ENCODE data around the gene CLK2.
"Not testable (repeated sequence)": the region's sequence is repeated elsewhere in the genome, so short reads cannot be mapped to it uniquely, and the experiment has no call there.

Gene CLK2

GRCh38 chr1:155223047-155223446 lies 50.3 kb downstream of the CLK2 start:
- DNase-seq (ENCODE audit: low read depth in 1 of 2, low spot score in 1 of 2): no peak
- Histone ChIP-seq H3K27me3 (ENCODE audit: insufficient read depth, poor library complexity, severe bottlenecking) (no peaks in the 10 kb centered on the region), H3K4me3 (replicated peaks; ENCODE audit: insufficient read depth, low read length) (no peak overlapping the region), H3K27ac (replicated peaks) (no peak overlapping the region)
- TF ChIP-seq, protein P1, sequence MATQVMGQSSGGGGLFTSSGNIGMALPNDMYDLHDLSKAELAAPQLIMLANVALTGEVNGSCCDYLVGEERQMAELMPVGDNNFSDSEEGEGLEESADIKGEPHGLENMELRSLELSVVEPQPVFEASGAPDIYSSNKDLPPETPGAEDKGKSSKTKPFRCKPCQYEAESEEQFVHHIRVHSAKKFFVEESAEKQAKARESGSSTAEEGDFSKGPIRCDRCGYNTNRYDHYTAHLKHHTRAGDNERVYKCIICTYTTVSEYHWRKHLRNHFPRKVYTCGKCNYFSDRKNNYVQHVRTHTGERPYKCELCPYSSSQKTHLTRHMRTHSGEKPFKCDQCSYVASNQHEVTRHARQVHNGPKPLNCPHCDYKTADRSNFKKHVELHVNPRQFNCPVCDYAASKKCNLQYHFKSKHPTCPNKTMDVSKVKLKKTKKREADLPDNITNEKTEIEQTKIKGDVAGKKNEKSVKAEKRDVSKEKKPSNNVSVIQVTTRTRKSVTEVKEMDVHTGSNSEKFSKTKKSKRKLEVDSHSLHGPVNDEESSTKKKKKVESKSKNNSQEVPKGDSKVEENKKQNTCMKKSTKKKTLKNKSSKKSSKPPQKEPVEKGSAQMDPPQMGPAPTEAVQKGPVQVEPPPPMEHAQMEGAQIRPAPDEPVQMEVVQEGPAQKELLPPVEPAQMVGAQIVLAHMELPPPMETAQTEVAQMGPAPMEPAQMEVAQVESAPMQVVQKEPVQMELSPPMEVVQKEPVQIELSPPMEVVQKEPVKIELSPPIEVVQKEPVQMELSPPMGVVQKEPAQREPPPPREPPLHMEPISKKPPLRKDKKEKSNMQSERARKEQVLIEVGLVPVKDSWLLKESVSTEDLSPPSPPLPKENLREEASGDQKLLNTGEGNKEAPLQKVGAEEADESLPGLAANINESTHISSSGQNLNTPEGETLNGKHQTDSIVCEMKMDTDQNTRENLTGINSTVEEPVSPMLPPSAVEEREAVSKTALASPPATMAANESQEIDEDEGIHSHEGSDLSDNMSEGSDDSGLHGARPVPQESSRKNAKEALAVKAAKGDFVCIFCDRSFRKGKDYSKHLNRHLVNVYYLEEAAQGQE (IDR thresholded peaks at IDR 0.05; ENCODE audit: insufficient replicate concordance, low read depth): no peak
- TF ChIP-seq GABPA (IDR thresholded peaks at IDR 0.05; ENCODE audit: low read depth) (no peak), CTCF (IDR thresholded peaks at IDR 0.05; ENCODE audit: insufficient read depth, low read length) (no peak), SPI1 (IDR thresholded peaks at IDR 0.05; ENCODE audit: borderline replicate concordance, low read depth) (no peak), POLR2AphosphoS5 (IDR thresholded peaks at IDR 0.05; ENCODE audit: low read depth) (no peak)

DNA sequence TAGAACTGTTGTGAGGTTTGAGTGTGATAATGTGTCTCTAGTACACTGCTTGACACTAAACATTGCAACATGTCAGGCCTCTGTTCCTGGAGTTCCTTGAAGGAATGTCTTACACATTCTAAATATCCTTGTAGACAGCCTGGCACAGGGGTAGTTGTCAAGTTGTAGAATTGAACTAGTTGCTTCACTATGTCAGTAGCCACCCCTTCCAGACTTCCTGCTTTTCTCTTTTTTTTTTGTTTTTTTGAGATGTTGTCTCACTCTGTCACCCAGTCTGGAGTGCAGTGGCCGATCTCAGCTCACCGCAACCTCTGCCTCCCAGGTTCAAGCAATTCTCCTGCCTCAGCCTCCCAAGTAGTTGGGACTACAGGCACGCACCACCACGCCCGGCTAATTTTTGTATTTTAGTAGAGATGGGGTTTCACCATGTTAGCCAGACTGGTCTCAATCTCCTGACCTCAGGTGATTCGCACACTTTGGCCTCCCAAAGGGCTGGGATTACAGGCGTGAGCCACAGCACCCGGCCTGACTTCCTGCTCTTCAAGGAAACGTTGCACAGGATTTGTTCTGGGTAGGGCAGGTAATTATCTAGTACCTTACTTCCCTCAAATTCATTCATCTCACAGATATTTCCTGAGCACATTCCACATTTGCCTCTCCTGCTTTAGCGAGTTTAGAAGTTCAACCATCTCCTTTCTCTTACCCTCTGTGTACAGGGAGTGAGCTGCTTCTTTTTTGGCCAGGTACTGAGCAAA lies 52.9 kb downstream of the CLK2 start:
- peak; percentile 15; the same call in 1 of the 2 replicates for TF ChIP-seq SPI1 (IDR thresholded peaks at IDR 0.05; ENCODE audit: borderline replicate concordance, low read depth)
- H3K4me3 ChIP-seq (replicated peaks; ENCODE audit: insufficient read depth, low read length); DNase-seq (ENCODE audit: low read depth in 1 of 2, low spot score in 1 of 2); H3K27me3 ChIP-seq (ENCODE audit: insufficient read depth, poor library complexity, severe bottlenecking): not testable (repeated sequence)
- peak overlapping the region; percentile 63 for H3K27ac ChIP-seq (replicated peaks)

GRCh38 chr1:155219592-155220031 lies 53.7 kb downstream of the CLK2 start:
- no peak for TF ChIP-seq GABPA (IDR thresholded peaks at IDR 0.05; ENCODE audit: low read depth)
- TF ChIP-seq POLR2AphosphoS5 (IDR thresholded peaks at IDR 0.05; ENCODE audit: low read depth): no peak
- TF ChIP-seq CTCF (IDR thresholded peaks at IDR 0.05; ENCODE audit: insufficient read depth, low read length): no peak
- TF ChIP-seq, protein P1 (IDR thresholded peaks at IDR 0.05; ENCODE audit: insufficient replicate concordance, low read depth): no peak
- TF ChIP-seq SPI1 (IDR thresholded peaks at IDR 0.05; ENCODE audit: borderline replicate concordance, low read depth): no peak
- H3K4me3 ChIP-seq (replicated peaks; ENCODE audit: insufficient read depth, low read length): no peak overlapping the region
- peak in 1 of 2 experiments; percentile 73 for DNase-seq (ENCODE audit: low read depth in 1 of 2, low spot score in 1 of 2)
- no peaks in the 10 kb centered on the region for H3K27me3 ChIP-seq (ENCODE audit: insufficient read depth, poor library complexity, severe bottlenecking)
- peak overlapping the region; percentile 63 for H3K27ac ChIP-seq (replicated peaks)

- DNase-seq (ENCODE audit: low read depth in 1 of 2, low spot score in 1 of 2): peak in 1 of 2 experiments; percentile 74
- no peak for TF ChIP-seq GABPA (IDR thresholded peaks at IDR 0.05; ENCODE audit: low read depth)
- TF ChIP-seq, protein P1 (IDR thresholded peaks at IDR 0.05; ENCODE audit: insufficient replicate concordance, low read depth): no peak
- no peak for TF ChIP-seq CTCF (IDR thresholded peaks at IDR 0.05; ENCODE audit: insufficient read depth, low read length)
- no peak for TF ChIP-seq POLR2AphosphoS5 (IDR thresholded peaks at IDR 0.05; ENCODE audit: low read depth)
- no peak for TF ChIP-seq SPI1 (IDR thresholded peaks at IDR 0.05; ENCODE audit: borderline replicate concordance, low read depth)
- Histone ChIP-seq H3K4me3 (replicated peaks; ENCODE audit: insufficient read depth, low read length) (no peak overlapping the region), H3K27me3 (ENCODE audit: insufficient read depth, poor library complexity, severe bottlenecking) (no peaks in the 10 kb centered on the region), H3K27ac (replicated peaks) (peak overlapping the region; percentile 63)
These were observed 54.3 kb downstream of the CLK2 start for GRCh38 chr1:155218854-155219591.

DNA sequence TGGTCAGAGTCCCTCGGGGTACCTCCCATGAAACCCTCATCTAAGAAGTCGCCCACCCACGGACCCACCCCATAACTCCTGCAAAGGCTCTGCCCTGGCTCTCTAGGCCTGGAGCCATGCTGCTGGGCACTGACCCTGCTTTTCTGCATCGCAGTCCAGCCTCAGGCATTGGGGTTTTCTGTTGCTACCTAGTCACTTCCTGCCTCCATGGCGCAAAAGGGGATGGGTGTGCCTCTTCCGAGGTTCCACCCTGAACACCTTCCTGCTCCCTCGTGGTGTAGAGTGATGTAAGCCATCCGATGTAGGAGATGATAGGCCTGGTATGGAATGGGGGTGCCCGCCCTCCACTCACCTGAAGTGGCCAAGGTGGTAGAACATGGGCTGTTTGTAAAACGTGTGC lies 58.6 kb downstream of the CLK2 start:
- not testable (repeated sequence) for H3K4me3 ChIP-seq (replicated peaks; ENCODE audit: insufficient read depth, low read length); H3K27me3 ChIP-seq (ENCODE audit: insufficient read depth, poor library complexity, severe bottlenecking); H3K27ac ChIP-seq (replicated peaks); DNase-seq (ENCODE audit: low read depth in 1 of 2, low spot score in 1 of 2)

Measured in HL-60 (cell line).